ENCODE measurements around the gene MYO1F.

The MYO1F gene

GRCh38 chr19:8473648-8474476 is 103.4 kb downstream of the MYO1F start:
- Histone ChIP-seq H3K4me3 (replicated peaks; ENCODE audit: insufficient read depth, low read length) (no peak overlapping the region), H3K27me3 (ENCODE audit: insufficient read depth, poor library complexity, severe bottlenecking) (no peaks in the 10 kb centered on the region), H3K27ac (replicated peaks) (peak overlapping the region; percentile 7; the same call in 1 of the 2 replicates)
- TF ChIP-seq POLR2AphosphoS5 (IDR thresholded peaks at IDR 0.05; ENCODE audit: low read depth) (no peak), SPI1 (IDR thresholded peaks at IDR 0.05; ENCODE audit: borderline replicate concordance, low read depth) (peak; percentile 84)
- DNase-seq (ENCODE audit: low read depth in 1 of 2, low spot score in 1 of 2), result no peak
